ENCODE results near the gene SND1. TPM values are rescaled to one million over a fixed set of nuclear protein-coding genes. Genes with fewer than 3 reads are reported as not detected.

SND1 gene
- polyA plus RNA-seq, 3 donors, result 46.5 to 97.3 (median 79.8) TPM

GRCh38 chr7:127858091-127858914 lies 206.3 kb downstream of the SND1 start:
- Mint-ChIP-seq H3K9me3 (no peaks in the 10 kb centered on the region), H3K27ac (peak overlapping the region in 4 of 7 donors; percentile 18 to 82 (median 53)), H3K36me3 (peaks cover 17 to 40% of the 10 kb centered on the region in 2 donors), H3K27me3 (ENCODE audit: low read depth in 3 of 3) (no peaks in the 10 kb centered on the region), H3K4me3 (no peak overlapping the region), H3K4me1 (no peaks in the 10 kb centered on the region)
- Histone ChIP-seq H3K9ac (ENCODE audit: insufficient read depth, low read length, poor library complexity, severe bottlenecking) (no peak overlapping the region), H3K27me3 (ENCODE audit: control insufficient read depth in 2 of 2, insufficient read depth in 2 of 2, low read length in 2 of 2) (no peaks in the 10 kb centered on the region), H3K27ac (ENCODE audit: low read depth in 1 of 2, low read length in 2 of 2) (no peak overlapping the region), H3K79me2 (ENCODE audit: insufficient read depth, low read length) (peaks cover 17% of the 10 kb centered on the region), H3K4me3 (replicated peaks in 1 of 3; ENCODE audit: low read depth in 2 of 3, low read length in 3 of 3) (no peak overlapping the region), H3K9me3 (replicated peaks in 1 of 2; ENCODE audit: control insufficient read depth in 1 of 2, insufficient read depth in 1 of 2, low read length in 2 of 2) (no peaks in the 10 kb centered on the region), H3K4me1 (ENCODE audit: control insufficient read depth in 1 of 2, insufficient read depth in 2 of 2, low read length in 2 of 2) (no peaks in the 10 kb centered on the region), H2AFZ (ENCODE audit: insufficient read depth, low read depth, low read length, poor library complexity, severe bottlenecking) (no peak overlapping the region), H4K20me1 (ENCODE audit: insufficient read depth, low read length) (peaks cover 10% of the 10 kb centered on the region), H3K36me3 (replicated peaks in 1 of 2; ENCODE audit: control insufficient read depth in 1 of 2, insufficient read depth in 2 of 2, low read length in 2 of 2) (peaks cover 3 to 22% of the 10 kb centered on the region in 2 donors), H3K4me2 (replicated peaks; ENCODE audit: extremely low read depth, low read length, poor library complexity, severe bottlenecking) (no peak overlapping the region)
- intact Hi-C loops (cut with micrococcal nuclease), result no loop called here
- WGBS (ENCODE audit: insufficient coverage), result 97% methylated on average over 8 of the region's 14 CpGs
- TF ChIP-seq, protein P1, sequence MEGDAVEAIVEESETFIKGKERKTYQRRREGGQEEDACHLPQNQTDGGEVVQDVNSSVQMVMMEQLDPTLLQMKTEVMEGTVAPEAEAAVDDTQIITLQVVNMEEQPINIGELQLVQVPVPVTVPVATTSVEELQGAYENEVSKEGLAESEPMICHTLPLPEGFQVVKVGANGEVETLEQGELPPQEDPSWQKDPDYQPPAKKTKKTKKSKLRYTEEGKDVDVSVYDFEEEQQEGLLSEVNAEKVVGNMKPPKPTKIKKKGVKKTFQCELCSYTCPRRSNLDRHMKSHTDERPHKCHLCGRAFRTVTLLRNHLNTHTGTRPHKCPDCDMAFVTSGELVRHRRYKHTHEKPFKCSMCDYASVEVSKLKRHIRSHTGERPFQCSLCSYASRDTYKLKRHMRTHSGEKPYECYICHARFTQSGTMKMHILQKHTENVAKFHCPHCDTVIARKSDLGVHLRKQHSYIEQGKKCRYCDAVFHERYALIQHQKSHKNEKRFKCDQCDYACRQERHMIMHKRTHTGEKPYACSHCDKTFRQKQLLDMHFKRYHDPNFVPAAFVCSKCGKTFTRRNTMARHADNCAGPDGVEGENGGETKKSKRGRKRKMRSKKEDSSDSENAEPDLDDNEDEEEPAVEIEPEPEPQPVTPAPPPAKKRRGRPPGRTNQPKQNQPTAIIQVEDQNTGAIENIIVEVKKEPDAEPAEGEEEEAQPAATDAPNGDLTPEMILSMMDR (IDR thresholded peaks at IDR 0.05), result no peak
- DNase-seq, result no peak

DNA sequence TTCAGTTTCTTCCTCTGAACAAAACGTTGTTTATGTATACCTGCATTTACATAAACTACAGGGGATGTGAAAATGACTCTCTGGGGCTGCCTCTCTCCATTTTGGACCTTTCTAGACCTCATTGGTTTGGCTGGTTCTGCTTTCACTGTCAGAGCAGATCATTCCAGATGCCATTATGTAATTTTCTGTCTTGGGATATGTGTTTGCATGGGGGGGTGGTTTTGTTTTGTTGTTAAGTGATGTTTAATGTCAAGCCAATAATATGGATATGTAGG lies 206.9 kb downstream of the SND1 start:
- Histone ChIP-seq H4K20me1 (ENCODE audit: insufficient read depth, low read length) (peaks cover 10% of the 10 kb centered on the region), H3K9me3 (replicated peaks in 1 of 2; ENCODE audit: control insufficient read depth in 1 of 2, insufficient read depth in 1 of 2, low read length in 2 of 2) (no peaks in the 10 kb centered on the region), H3K9ac (ENCODE audit: insufficient read depth, low read length, poor library complexity, severe bottlenecking) (no peak overlapping the region), H3K27ac (ENCODE audit: low read depth in 1 of 2, low read length in 2 of 2) (no peak overlapping the region), H3K36me3 (replicated peaks in 1 of 2; ENCODE audit: control insufficient read depth in 1 of 2, insufficient read depth in 2 of 2, low read length in 2 of 2) (peaks cover 3 to 26% of the 10 kb centered on the region in 2 donors), H3K79me2 (ENCODE audit: insufficient read depth, low read length) (peaks cover 17% of the 10 kb centered on the region), H3K27me3 (ENCODE audit: control insufficient read depth in 2 of 2, insufficient read depth in 2 of 2, low read length in 2 of 2) (no peaks in the 10 kb centered on the region), H3K4me3 (replicated peaks in 1 of 3; ENCODE audit: low read depth in 2 of 3, low read length in 3 of 3) (no peak overlapping the region), H3K4me2 (replicated peaks; ENCODE audit: extremely low read depth, low read length, poor library complexity, severe bottlenecking) (no peak overlapping the region), H3K4me1 (ENCODE audit: control insufficient read depth in 1 of 2, insufficient read depth in 2 of 2, low read length in 2 of 2) (no peaks in the 10 kb centered on the region), H2AFZ (ENCODE audit: insufficient read depth, low read depth, low read length, poor library complexity, severe bottlenecking) (no peak overlapping the region)
- H3K9me3 Mint-ChIP-seq, result no peaks in the 10 kb centered on the region
- intact Hi-C loops (cut with micrococcal nuclease), result no loop called here
- peaks cover 17 to 39% of the 10 kb centered on the region in 2 donors for H3K36me3 Mint-ChIP-seq
- no peak for DNase-seq
- no peak overlapping the region for H3K27ac Mint-ChIP-seq
- no peaks in the 10 kb centered on the region for H3K4me1 Mint-ChIP-seq
- TF ChIP-seq, protein P1 (IDR thresholded peaks at IDR 0.05), result no peak
- H3K27me3 Mint-ChIP-seq (ENCODE audit: low read depth in 3 of 3), result no peaks in the 10 kb centered on the region
- WGBS (ENCODE audit: insufficient coverage), result no CpG with 5 or more reads among the region's 1 CpG
- no peak overlapping the region for H3K4me3 Mint-ChIP-seq

All from CD14-positive monocyte (primary cell).